HepG2 (cell line): ENCODE results near the gene CLDND2. TPM values are rescaled to one million over a fixed set of nuclear protein-coding genes. Genes with fewer than 3 reads are reported as not detected.

Experiments used
- GATAD2A ChIP-seq: IDR thresholded peaks from 2 replicates; pipeline ENCODE4 v1.6.1; 2016
- KDM5B ChIP-seq: sonication (generic); formaldehyde crosslinking; IDR thresholded peaks from 2 replicates; pipeline ENCODE4 v1.4.0; 2020; ENCODE audit warnings: missing genetic modification reagents, mild to moderate bottlenecking, borderline replicate concordance
- REPIN1 ChIP-seq: sonication (generic); formaldehyde crosslinking; IDR thresholded peaks from 2 replicates; pipeline ENCODE4 v1.8.0; 2022; ENCODE audit warnings: missing genetic modification reagents, low read depth, mild to moderate bottlenecking, borderline replicate concordance
- SIX1 ChIP-seq: sonication (generic); formaldehyde crosslinking; IDR thresholded peaks from 2 replicates; pipeline ENCODE4 v1.4.0; 2020; ENCODE audit warnings: missing genetic modification reagents, borderline replicate concordance
- TARDBP ChIP-seq: sonication (generic); formaldehyde crosslinking; IDR thresholded peaks from 2 replicates; pipeline ENCODE4 v1.8.0; 2022; ENCODE audit warnings: mild to moderate bottlenecking, missing genetic modification reagents
- TOPORS ChIP-seq: sonication (generic); formaldehyde crosslinking; IDR thresholded peaks from 2 replicates; pipeline ENCODE4 v1.8.0; 2023; ENCODE audit warnings: mild to moderate bottlenecking, missing genetic modification reagents
- TRIM24 ChIP-seq: sonication (generic); formaldehyde crosslinking; IDR thresholded peaks from 2 replicates; pipeline ENCODE4 v1.8.0; 2022; ENCODE audit warnings: mild to moderate bottlenecking, missing genetic modification reagents
- ZKSCAN1 ChIP-seq: fragments of 150-350 bp; IDR thresholded peaks from 2 replicates; pipeline ENCODE4 v1.6.1; 2014; ENCODE audit warnings: low read length
- ZNF430 ChIP-seq: sonication (generic); formaldehyde crosslinking; IDR thresholded peaks from 2 replicates; pipeline ENCODE4 v1.9.0; 2021; ENCODE audit warnings: mild to moderate bottlenecking, missing genetic modification reagents
- ZNF446 ChIP-seq: sonication (generic); formaldehyde crosslinking; IDR thresholded peaks from 2 replicates; pipeline ENCODE4 v1.5.0; 2020; ENCODE audit warnings: mild to moderate bottlenecking, missing genetic modification reagents
- ZNF556 ChIP-seq: sonication (generic); formaldehyde crosslinking; IDR thresholded peaks from 2 replicates; pipeline ENCODE4 v1.4.0; 2020; ENCODE audit warnings: mild to moderate bottlenecking, missing genetic modification reagents, borderline replicate concordance
- ZNF775 ChIP-seq: sonication (generic); formaldehyde crosslinking; IDR thresholded peaks from 2 replicates; pipeline ENCODE4 v1.4.0; 2020; ENCODE audit warnings: missing genetic modification reagents, mild to moderate bottlenecking, moderate library complexity, borderline replicate concordance
- polyA plus RNA-seq, 8 experiments: library from polyadenylated mRNA; depleted of rRNA in 3 of 8; stranded (reverse) in 7 of 8; unstranded in 1 of 8; fragments of >200 nt; fragmentation: Illumina TruSeq in 4 of 8; extraction: Trizol in 4 of 8; gene quantifications; 2 replicates each; pipeline versions ENCODE4 v1.2.1 to v1.2.3, GENCODE V29; 2011 to 2016; ENCODE audit warnings: low read depth in 4 of 8, missing spikeins in 1 of 8, mixed read lengths in 1 of 8; ENCODE audit not compliant: insufficient read depth in 1 of 8
- total RNA-seq, 5 experiments: library from RNA; depleted of rRNA; stranded (reverse); fragments of >200 nt; fragmentation: Illumina TruSeq; extraction: Trizol; gene quantifications; 2 replicates each; pipeline ENCODE4 v1.2.3, GENCODE V29; 2016; ENCODE audit warnings: low read depth in 1 of 5
- TF ChIP-seq, protein P1 (sequence below): sonication (generic); formaldehyde crosslinking; IDR thresholded peaks from 2 replicates; pipeline ENCODE4 v1.5.1; 2020; ENCODE audit warnings: mild to moderate bottlenecking, missing genetic modification reagents, borderline replicate concordance
- TF ChIP-seq, protein P2 (sequence below): sonication (generic); formaldehyde crosslinking; IDR thresholded peaks from 2 replicates; pipeline ENCODE4 v1.4.0; 2020; ENCODE audit warnings: mild to moderate bottlenecking, missing genetic modification reagents
- TF ChIP-seq, protein P3 (sequence below): sonication (generic); formaldehyde crosslinking; IDR thresholded peaks from 2 replicates; pipeline ENCODE4 v1.8.0; 2022; ENCODE audit warnings: missing genetic modification reagents, low read depth, mild to moderate bottlenecking, borderline replicate concordance
- TF ChIP-seq, protein P4 (sequence below): sonication (generic); formaldehyde crosslinking; IDR thresholded peaks from 2 replicates; pipeline ENCODE4 v1.8.0; 2022; ENCODE audit warnings: mild to moderate bottlenecking, missing genetic modification reagents, borderline replicate concordance
- TF ChIP-seq, protein P5 (sequence below): sonication (generic); formaldehyde crosslinking; IDR thresholded peaks from 2 replicates; pipeline ENCODE4 v1.8.0; 2022; ENCODE audit warnings: low read depth, missing genetic modification reagents
- TF ChIP-seq, protein P6 (sequence below): sonication (generic); formaldehyde crosslinking; IDR thresholded peaks from 2 replicates; pipeline ENCODE4 v1.4.0; 2020; ENCODE audit warnings: missing genetic modification reagents
- TF ChIP-seq, protein P7 (sequence below): sonication (generic); formaldehyde crosslinking; IDR thresholded peaks from 2 replicates; pipeline ENCODE4 v1.5.1; 2020; ENCODE audit warnings: mild to moderate bottlenecking, missing genetic modification reagents, moderate library complexity

Gene CLDND2
- total and polyA plus RNA-seq, 2 of the 13 experiments (the other 11 are each of a cell fraction or from before 2014, with no cell fraction given) = 0.84 to 1.8 TPM

DNA sequence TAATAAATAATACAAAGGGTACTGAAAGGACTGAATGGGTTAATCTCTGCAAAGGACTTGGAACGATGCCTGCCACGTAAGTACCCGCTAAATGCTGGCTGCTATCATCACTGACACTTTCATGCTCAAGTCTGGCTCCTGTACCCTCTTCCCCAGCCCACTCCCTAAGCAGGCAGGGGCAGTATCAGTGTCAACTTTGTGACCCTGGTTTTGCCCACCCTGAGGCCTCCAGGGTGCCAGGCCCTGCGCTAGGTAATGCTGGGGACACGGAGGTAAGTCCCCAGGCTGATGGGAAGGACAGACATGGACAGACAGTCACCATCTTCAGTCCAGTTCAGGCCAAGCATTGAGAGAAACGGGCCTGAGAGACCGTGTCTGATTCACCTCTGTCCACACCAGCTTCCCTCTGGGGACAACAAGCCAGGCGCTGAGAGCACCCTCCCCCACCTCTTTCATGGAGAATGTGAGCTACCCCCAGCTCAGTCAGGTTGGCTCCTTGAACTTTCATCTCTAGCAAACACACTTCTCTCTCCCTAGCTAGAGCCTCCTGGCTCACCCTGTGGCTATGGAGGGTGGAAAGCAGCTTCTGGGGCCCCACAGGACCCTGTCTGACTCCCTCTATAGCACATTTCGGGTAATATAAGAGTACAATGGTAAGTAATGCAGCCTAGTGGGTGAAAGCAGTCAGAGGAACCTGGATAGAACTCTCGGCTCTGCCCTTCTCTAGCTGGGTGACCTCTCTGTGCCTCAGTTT is 3.4 kb downstream of the CLDND2 start (continued):
- TF ChIP-seq, protein P1, sequence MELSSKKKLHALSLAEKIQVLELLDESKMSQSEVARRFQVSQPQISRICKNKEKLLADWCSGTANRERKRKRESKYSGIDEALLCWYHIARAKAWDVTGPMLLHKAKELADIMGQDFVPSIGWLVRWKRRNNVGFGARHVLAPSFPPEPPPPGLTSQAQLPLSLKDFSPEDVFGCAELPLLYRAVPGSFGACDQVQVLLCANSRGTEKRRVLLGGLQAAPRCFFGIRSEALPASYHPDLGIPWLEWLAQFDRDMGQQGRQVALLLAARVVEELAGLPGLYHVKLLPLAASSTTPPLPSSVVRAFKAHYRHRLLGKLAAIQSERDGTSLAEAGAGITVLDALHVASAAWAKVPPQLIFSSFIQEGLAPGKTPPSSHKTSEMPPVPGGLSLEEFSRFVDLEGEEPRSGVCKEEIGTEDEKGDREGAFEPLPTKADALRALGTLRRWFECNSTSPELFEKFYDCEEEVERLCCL (CRISPR knock-in tag) = no peak
- TF ChIP-seq GATAD2A (CRISPR knock-in tag) (peak; percentile 79), TRIM24 (CRISPR knock-in tag) (0 out of 2 replicates have a peak, but pooled peaks have one; percentile 35), REPIN1 (CRISPR knock-in tag) (peak; percentile 92; the same call in 1 of the 2 replicates), SIX1 (no peak; the same call in 1 of the 2 replicates), ZNF446 (no peak), ZKSCAN1 (no peak), TOPORS (CRISPR knock-in tag) (no peak), ZNF775 (CRISPR knock-in tag) (0 out of 2 replicates have a peak, but pooled peaks have one; percentile 36), ZNF556 (CRISPR knock-in tag) (peak; percentile 67; the same call in 1 of the 2 replicates), KDM5B (no peak; the same call in 1 of the 2 replicates), TARDBP (peak; percentile 79; the same call in 1 of the 2 replicates), ZNF430 (peak; percentile 61; the same call in 1 of the 2 replicates)
- TF ChIP-seq, protein P2, sequence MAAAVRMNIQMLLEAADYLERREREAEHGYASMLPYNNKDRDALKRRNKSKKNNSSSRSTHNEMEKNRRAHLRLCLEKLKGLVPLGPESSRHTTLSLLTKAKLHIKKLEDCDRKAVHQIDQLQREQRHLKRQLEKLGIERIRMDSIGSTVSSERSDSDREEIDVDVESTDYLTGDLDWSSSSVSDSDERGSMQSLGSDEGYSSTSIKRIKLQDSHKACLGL = no peak
- TF ChIP-seq, protein P3, sequence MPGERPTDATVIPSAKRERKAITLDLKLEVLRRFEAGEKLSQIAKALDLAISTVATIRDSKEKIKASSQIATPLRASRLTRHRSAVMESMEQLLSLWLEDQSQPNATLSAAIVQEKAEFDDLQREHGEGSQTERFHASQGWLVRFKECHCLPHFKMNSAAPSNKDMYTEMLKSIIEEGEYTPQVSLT (CRISPR knock-in tag) = no peak
- TF ChIP-seq, protein P4, sequence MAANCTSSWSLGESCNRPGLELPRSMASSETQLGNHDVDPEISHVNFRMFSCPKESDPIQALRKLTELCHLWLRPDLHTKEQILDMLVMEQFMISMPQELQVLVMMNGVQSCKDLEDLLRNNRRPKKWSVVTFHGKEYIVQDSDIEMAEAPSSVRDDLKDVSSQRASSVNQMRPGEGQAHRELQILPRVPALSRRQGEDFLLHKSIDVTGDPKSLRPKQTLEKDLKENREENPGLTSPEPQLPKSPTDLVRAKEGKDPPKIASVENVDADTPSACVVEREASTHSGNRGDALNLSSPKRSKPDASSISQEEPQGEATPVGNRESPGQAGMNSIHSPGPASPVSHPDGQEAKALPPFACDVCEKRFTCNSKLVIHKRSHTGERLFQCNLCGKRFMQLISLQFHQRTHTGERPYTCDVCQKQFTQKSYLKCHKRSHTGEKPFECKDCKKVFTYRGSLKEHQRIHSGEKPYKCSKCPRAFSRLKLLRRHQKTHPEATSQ (CRISPR knock-in tag) = no peak
- TF ChIP-seq, protein P5, sequence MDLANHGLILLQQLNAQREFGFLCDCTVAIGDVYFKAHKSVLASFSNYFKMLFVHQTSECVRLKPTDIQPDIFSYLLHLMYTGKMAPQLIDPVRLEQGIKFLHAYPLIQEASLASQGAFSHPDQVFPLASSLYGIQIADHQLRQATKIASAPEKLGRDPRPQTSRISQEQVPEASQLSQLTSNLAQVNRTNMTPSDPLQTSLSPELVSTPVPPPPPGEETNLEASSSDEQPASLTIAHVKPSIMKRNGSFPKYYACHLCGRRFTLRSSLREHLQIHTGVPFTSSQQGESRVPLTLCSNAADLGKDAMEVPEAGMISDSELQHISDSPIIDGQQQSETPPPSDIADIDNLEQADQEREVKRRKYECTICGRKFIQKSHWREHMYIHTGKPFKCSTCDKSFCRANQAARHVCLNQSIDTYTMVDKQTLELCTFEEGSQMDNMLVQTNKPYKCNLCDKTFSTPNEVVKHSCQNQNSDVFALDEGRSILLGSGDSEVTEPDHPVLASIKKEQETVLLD (CRISPR knock-in tag) = no peak
- TF ChIP-seq, protein P6, sequence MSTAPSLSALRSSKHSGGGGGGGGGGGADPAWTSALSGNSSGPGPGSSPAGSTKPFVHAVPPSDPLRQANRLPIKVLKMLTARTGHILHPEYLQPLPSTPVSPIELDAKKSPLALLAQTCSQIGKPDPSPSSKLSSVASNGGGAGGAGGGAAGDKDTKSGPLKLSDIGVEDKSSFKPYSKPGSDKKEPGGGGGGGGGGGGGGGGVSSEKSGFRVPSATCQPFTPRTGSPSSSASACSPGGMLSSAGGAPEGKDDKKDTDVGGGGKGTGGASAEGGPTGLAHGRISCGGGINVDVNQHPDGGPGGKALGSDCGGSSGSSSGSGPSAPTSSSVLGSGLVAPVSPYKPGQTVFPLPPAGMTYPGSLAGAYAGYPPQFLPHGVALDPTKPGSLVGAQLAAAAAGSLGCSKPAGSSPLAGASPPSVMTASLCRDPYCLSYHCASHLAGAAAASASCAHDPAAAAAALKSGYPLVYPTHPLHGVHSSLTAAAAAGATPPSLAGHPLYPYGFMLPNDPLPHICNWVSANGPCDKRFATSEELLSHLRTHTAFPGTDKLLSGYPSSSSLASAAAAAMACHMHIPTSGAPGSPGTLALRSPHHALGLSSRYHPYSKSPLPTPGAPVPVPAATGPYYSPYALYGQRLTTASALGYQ (CRISPR knock-in tag) = no peak; the same call in 1 of the 2 replicates
- TF ChIP-seq, protein P7, sequence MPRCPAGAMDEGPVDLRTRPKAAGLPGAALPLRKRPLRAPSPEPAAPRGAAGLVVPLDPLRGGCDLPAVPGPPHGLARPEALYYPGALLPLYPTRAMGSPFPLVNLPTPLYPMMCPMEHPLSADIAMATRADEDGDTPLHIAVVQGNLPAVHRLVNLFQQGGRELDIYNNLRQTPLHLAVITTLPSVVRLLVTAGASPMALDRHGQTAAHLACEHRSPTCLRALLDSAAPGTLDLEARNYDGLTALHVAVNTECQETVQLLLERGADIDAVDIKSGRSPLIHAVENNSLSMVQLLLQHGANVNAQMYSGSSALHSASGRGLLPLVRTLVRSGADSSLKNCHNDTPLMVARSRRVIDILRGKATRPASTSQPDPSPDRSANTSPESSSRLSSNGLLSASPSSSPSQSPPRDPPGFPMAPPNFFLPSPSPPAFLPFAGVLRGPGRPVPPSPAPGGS (CRISPR knock-in tag) = no peak
